ENCODE results near the gene FAT3.

FAT3 gene

GRCh38 chr11:92227959-92228935, 3.6 kb downstream of the FAT3 start:
- no peak for DNase-seq (ENCODE audit: low read depth, low spot score)

GRCh38 chr11:92236856-92237255, 12.2 kb downstream of the FAT3 start:
- no peak for DNase-seq (ENCODE audit: low read depth, low spot score)

GRCh38 chr11:92240916-92241315, 16.3 kb downstream of the FAT3 start:
- no peak for DNase-seq (ENCODE audit: low read depth, low spot score)

- DNase-seq (ENCODE audit: low read depth, low spot score) = no peak
These were observed 21.2 kb downstream of the FAT3 start for GRCh38 chr11:92245700-92246271.

- DNase-seq (ENCODE audit: low read depth, low spot score) = no peak
These were observed 22.0 kb downstream of the FAT3 start for GRCh38 chr11:92246630-92247029.

GRCh38 chr11:92249156-92249753, 24.6 kb downstream of the FAT3 start:
- no peak for DNase-seq (ENCODE audit: low read depth, low spot score)

GRCh38 chr11:92251980-92252379, 27.4 kb downstream of the FAT3 start:
- no peak for DNase-seq (ENCODE audit: low read depth, low spot score)

- no peak for DNase-seq (ENCODE audit: low read depth, low spot score)
These were observed 28.8 kb downstream of the FAT3 start for GRCh38 chr11:92253421-92253820.

GRCh38 chr11:92253945-92254344, 29.3 kb downstream of the FAT3 start:
- DNase-seq (ENCODE audit: low read depth, low spot score) = no peak

- no peak for DNase-seq (ENCODE audit: low read depth, low spot score)
These were observed 32.9 kb downstream of the FAT3 start for GRCh38 chr11:92257536-92257935.

GRCh38 chr11:92259861-92260260, 35.2 kb downstream of the FAT3 start:
- DNase-seq (ENCODE audit: low read depth, low spot score) = no peak

GRCh38 chr11:92264350-92264749, 39.7 kb downstream of the FAT3 start:
- DNase-seq (ENCODE audit: low read depth, low spot score) = no peak

- no peak for DNase-seq (ENCODE audit: low read depth, low spot score)
These were observed 42.2 kb downstream of the FAT3 start for GRCh38 chr11:92266806-92267205.

GRCh38 chr11:92267278-92267677, 42.7 kb downstream of the FAT3 start:
- no peak for DNase-seq (ENCODE audit: low read depth, low spot score)

GRCh38 chr11:92267968-92268367, 43.4 kb downstream of the FAT3 start:
- no peak for DNase-seq (ENCODE audit: low read depth, low spot score)

- no peak for DNase-seq (ENCODE audit: low read depth, low spot score)
These were observed 43.9 kb downstream of the FAT3 start for GRCh38 chr11:92268546-92268945.

GRCh38 chr11:92269021-92269420, 44.4 kb downstream of the FAT3 start:
- DNase-seq (ENCODE audit: low read depth, low spot score) = no peak

GRCh38 chr11:92269841-92270240, 45.2 kb downstream of the FAT3 start:
- DNase-seq (ENCODE audit: low read depth, low spot score) = no peak

GRCh38 chr11:92272651-92273050, 48.0 kb downstream of the FAT3 start:
- no peak for DNase-seq (ENCODE audit: low read depth, low spot score)

All from activated naive CD8-positive, alpha-beta T cell treated with anti-CD3 and anti-CD28 coated beads, Interleukin-2, amount 50 U/mL, for 16 hours (primary cell).